Effector CD4-positive, alpha-beta T cell (primary cell): ENCODE results near the gene ZFP90.

Experiments
- DNase-seq: peaks from one replicate; pipeline ENCODE4 v3.0.0-alpha.2; 2020

Gene ZFP90

DNA sequence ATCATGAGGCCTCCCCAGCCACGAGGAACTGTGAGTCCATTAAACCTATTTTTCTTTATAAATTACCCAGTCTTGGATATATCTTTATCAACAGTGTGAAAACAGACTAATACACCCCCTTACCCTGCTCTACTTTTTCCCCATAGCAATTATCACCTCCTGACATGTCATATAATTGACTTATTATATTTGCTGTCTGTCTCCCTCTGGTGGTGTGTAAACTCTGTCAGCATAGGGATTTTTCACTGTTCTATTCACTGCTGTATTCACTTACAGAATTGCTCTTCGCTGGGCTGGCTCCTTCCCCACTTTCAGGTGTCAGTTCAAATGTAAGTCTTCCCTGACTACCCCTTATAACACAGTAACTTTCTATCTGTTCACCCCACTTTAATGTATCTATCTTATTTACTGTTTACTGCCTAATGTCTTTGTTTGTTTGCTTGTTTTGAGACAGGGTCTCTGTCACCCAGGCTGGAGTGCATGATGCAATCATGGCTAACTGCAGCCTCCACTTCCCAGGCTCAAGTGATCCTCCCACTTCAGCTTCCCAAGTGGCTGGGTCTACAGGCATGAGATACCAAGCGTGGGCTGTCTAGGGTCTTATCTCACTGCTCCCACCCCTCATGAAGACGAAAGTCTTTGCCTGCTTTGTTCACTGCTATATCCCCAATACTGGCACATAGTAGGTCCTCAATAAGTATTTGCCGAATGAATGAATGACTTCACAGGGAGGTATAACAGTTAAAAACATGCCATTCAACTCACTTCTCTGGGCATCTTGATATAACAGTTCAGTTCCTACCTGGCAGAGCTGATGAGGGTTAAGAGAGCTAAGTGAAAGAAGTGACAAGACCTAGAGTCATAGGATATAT, 53.6 kb downstream of the ZFP90 start:
- no peak for DNase-seq

DNA sequence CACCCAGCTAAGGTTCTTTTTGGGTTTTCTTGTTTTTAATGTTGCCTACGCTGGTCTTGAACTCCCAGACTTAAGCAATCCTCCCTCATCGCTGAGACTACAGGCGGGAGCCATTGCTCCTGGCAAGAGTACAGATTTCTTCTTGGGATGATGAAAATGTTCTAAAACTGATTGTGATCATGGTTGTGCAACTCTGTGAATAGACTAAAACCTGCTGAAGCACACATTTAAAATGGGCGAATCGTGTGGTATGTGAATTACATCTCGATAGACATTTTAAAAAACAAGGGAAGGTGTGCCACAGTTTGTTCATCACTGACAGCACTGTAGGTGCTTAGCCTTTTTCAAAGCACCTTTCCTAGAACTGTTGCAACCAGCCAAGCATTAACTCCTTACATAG, 57.2 kb downstream of the ZFP90 start:
- DNase-seq: no peak

DNA sequence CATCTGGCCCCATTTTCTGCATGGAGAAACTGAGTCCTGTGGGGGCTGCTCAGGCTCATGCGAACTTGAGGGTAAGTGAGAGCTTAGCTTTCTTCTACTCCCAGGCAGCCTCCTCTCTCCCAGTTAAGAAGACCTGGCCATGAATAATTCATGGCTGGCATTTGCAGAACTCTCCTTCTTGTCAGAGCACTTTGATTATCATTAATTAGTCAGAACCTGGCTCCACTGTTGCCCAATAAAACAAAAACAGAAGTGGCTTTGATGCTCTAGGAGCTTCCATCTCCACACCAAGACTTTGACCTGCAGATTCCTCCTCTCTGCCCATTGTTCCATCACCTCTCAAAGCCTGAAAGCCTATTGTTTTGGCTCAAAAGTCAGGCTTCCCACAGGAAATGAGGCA, 60.5 kb downstream of the ZFP90 start:
- no peak for DNase-seq

DNA sequence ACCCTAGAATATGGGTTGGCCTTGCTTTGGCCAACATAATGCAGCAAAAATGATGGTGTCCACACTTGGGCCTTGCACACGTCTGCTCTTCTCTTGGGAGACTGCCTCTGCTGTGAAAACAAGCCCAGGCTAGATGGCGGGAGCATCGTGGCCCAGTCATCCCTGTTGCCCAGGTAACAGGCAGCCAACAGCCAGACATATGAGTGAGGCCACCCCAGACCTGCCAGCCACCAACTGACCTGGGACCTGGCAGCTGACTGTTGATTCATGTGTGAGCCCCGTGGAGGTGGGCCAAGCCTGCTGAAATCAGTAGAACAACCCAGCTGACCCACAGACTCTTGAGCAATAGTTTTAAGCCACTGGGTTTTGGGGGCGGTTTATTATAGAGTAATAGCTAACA, 66.7 kb downstream of the ZFP90 start:
- no peak for DNase-seq

DNA sequence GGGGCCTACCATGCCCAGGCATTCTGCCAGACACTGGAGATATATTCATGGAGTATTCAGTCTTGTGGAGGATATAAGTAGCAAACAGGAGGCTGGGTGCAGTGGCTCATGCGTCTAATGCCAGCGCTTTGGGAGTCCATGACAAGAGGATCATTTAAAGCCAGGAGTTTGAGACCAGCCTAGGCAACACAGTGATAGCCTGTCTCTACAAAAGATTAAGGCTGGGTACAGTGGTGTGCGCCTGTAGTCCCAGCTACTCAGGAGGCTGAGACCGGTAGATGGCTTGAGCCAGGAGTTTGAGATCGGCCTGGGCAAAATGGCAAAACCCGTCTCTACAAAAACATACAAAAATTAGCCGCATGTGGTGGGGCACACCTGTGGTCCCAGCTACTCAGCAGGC, 68.4 kb downstream of the ZFP90 start:
- DNase-seq: no peak

DNA sequence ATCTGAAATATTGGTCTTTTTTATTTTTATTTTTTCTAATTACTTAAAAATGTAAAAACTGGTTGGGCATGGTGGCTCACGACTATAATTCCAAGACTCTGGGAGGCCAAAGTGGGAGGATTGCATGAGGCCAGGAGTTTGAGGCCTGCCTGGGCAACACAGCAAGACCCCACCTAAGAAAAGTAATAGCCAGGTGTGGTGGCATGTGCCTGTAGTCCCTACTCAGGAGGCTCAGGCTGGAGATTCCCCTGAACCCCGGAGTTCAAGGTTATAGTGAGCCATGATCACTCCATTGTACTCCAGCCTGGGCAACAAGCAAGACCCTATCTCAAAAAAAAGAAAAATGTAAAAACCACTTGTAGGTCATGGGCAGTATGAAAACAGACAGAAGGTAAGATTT, 69.2 kb downstream of the ZFP90 start:
- no peak for DNase-seq

DNA sequence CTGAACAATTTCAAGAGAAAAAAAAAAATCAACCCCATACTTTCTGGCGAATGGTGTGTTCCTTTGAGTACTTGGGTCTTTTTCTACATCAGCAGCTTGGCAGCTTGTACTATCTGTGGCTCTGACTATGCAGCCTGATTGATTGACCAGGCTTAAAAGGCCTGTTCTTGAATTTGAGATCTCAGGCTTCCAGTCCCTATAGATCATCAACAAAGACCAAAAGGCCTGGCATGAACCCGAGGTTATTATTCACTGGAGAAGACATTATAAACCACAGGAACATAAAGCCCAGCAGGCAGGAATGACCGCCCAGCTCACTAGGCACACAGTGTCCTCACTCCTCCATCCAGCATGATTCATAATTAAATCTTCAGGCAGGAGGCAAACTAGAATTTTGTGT, 73.9 kb downstream of the ZFP90 start:
- no peak for DNase-seq

DNA sequence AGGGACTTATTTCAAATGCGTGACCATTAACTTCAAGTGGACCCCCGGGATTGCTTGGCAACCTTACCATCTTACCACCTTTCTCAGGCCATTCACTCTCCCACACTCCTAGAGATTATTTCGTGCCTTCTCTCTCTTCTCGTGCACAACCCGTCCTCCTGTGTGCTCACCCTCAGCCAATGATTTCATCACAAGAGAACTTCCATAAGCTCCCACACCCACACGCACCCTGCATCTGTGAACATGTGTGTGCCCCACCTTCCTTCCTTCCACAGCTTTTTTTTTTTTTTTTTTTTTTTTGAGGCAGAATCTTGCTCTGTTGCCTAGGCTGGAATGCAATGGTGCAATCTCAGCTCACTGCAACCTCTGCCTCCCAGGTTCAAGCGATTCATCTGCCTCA, 78.6 kb downstream of the ZFP90 start:
- DNase-seq: no peak
